RWPE2 (cell line): ENCODE measurements around the gene COG4.

Source experiments
- ATAC-seq: fragments of 200-7000 bp; cut with Tn5 transposase; 3 replicates; pipeline ENCODE4 v1.9.1; 2021; ENCODE audit warnings: low read depth
- DNase-seq: peaks from one replicate; pipeline ENCODE4 v3.0.0-alpha.2; 2020; ENCODE audit warnings: low spot score
- H3K27ac ChIP-seq: fragments of 450-650 bp; 2 replicates; pipeline ENCODE4 v1.5.1; 2017; ENCODE audit warnings: mild to moderate bottlenecking; ENCODE audit not compliant: poor library complexity, severe bottlenecking
- H3K27me3 ChIP-seq: fragments of 250-450 bp; sonication (Bioruptor Pico); 2 replicates; pipeline ENCODE4 v1.5.1; 2021; ENCODE audit warnings: mild to moderate bottlenecking, moderate library complexity; ENCODE audit not compliant: insufficient read depth, poor library complexity, severe bottlenecking
- H3K36me3 ChIP-seq: fragments of 250-450 bp; sonication (Bioruptor Pico); 2 replicates; pipeline ENCODE4 v1.5.1; 2020; ENCODE audit warnings: low read depth, mild to moderate bottlenecking, moderate library complexity
- H3K4me1 ChIP-seq: fragments of 250-450 bp; sonication (Bioruptor Pico); 2 replicates; pipeline ENCODE4 v1.5.1; 2021; ENCODE audit warnings: mild to moderate bottlenecking, moderate library complexity; ENCODE audit not compliant: insufficient read depth, poor library complexity, severe bottlenecking
- H3K4me3 ChIP-seq: fragments of 250-450 bp; sonication (Bioruptor Pico); 2 replicates; pipeline ENCODE4 v1.5.1; 2021; ENCODE audit warnings: mild to moderate bottlenecking, moderate library complexity; ENCODE audit not compliant: severe bottlenecking
- H3K9me3 ChIP-seq: fragments of 250-450 bp; sonication (Bioruptor Pico); 2 replicates; pipeline ENCODE4 v1.5.1; 2021; ENCODE audit warnings: mild to moderate bottlenecking, moderate library complexity; ENCODE audit not compliant: severe bottlenecking
- CTCF ChIP-seq: fragments of 450-650 bp; IDR thresholded peaks from one replicate; pipeline ENCODE4 v1.5.1; 2017; ENCODE audit warnings: mild to moderate bottlenecking, moderate library complexity; ENCODE audit not compliant: poor library complexity, severe bottlenecking

Gene COG4

GRCh38 chr16:70478169-70478568 is 45.2 kb downstream of the COG4 start:
- no peak for DNase-seq
- Histone ChIP-seq H3K4me1 (peaks cover 15% of the 10 kb centered on the region), H3K36me3 (peaks cover 35% of the 10 kb centered on the region), H3K9me3 (no peaks in the 10 kb centered on the region), H3K27me3 (no peaks in the 10 kb centered on the region), H3K27ac (peak overlapping the region; percentile 11), H3K4me3 (no peak overlapping the region)
- no peak for ATAC-seq
- no peak for TF ChIP-seq CTCF

- Histone ChIP-seq H3K27ac (peak overlapping the region; percentile 75), H3K4me1 (peaks cover 15% of the 10 kb centered on the region), H3K9me3 (no peaks in the 10 kb centered on the region), H3K27me3 (no peaks in the 10 kb centered on the region), H3K36me3 (peaks cover 26% of the 10 kb centered on the region), H3K4me3 (no peak overlapping the region)
- no peak for DNase-seq
- no peak for TF ChIP-seq CTCF
- peak; percentile 82 for ATAC-seq
Measured at GRCh38 chr16:70476272-70477020, 46.9 kb downstream of the COG4 start.

- ATAC-seq: no peak
- Histone ChIP-seq H3K27me3 (no peaks in the 10 kb centered on the region), H3K36me3 (peaks cover 15% of the 10 kb centered on the region), H3K4me3 (no peak overlapping the region), H3K27ac (peak overlapping the region; percentile 75), H3K9me3 (no peaks in the 10 kb centered on the region), H3K4me1 (peaks cover 15% of the 10 kb centered on the region)
- no peak for TF ChIP-seq CTCF
- peak; percentile 61 for DNase-seq
Measured at GRCh38 chr16:70475054-70475871, 48.1 kb downstream of the COG4 start.

GRCh38 chr16:70474320-70475053 is 48.9 kb downstream of the COG4 start:
- Histone ChIP-seq H3K9me3 (no peaks in the 10 kb centered on the region), H3K4me1 (peaks cover 15% of the 10 kb centered on the region), H3K27me3 (no peaks in the 10 kb centered on the region), H3K4me3 (no peak overlapping the region), H3K36me3 (peaks cover 9% of the 10 kb centered on the region; the same call in 1 of the 2 replicates), H3K27ac (peak overlapping the region; percentile 75)
- ATAC-seq: no peak
- no peak for TF ChIP-seq CTCF
- DNase-seq: no peak
